Heart left ventricle (tissue), 16 donors: ENCODE data around the gene PXMP4. TPM values are rescaled to one million over a fixed set of nuclear protein-coding genes. Genes with fewer than 3 reads are reported as not detected.

Experiments used
- ATAC-seq, 4 donors: fragments of 200-7000 bp; cut with Tn5 transposase; one replicate each; pipeline ENCODE4 v1.9.1; 2020 to 2022; ENCODE audit warnings: moderate library complexity in 4 of 4, mild to moderate bottlenecking in 3 of 4, moderate number of reproducible peaks in 1 of 4
- DNase-seq, 5 donors: peaks; one replicate each; pipeline ENCODE4 v3.0.0-alpha.2; 2020
- H3K27ac ChIP-seq, 12 donors: fragments of 200-600 bp; sonication (generic) in 4 of 12; one replicate each; pipeline versions ENCODE4 v1.5.0 to v1.8.0; 2016 to 2022; ENCODE audit warnings: mild to moderate bottlenecking in 2 of 12
- H3K27me3 ChIP-seq, 9 donors: fragments of 200-600 bp; sonication (generic) in 2 of 9; one replicate each; pipeline versions ENCODE4 v1.5.1 to v1.8.0; 2016 to 2022; ENCODE audit warnings: mild to moderate bottlenecking in 3 of 9
- H3K36me3 ChIP-seq, 9 donors: fragments of 200-600 bp; sonication (generic) in 2 of 9; one replicate each; pipeline versions ENCODE4 v1.5.0 to v1.8.0; 2018 to 2022; ENCODE audit warnings: mild to moderate bottlenecking in 2 of 9
- H3K4me1 ChIP-seq, 12 donors: fragments of 200-600 bp; sonication (generic) in 4 of 12; one replicate each; pipeline versions ENCODE4 v1.5.0 to v1.8.0; 2016 to 2022; ENCODE audit warnings: mild to moderate bottlenecking in 3 of 12
- H3K4me3 ChIP-seq, 12 donors: fragments of 200-600 bp; sonication (generic) in 4 of 12; one replicate each; pipeline versions ENCODE4 v1.5.0 to v1.8.0; 2017 to 2022; ENCODE audit warnings: mild to moderate bottlenecking in 9 of 12, moderate library complexity in 4 of 12
- H3K9me3 ChIP-seq, 12 donors: fragments of 200-600 bp; sonication (generic) in 4 of 12; one replicate each; pipeline versions ENCODE4 v1.5.0 to v1.8.0; 2016 to 2022; ENCODE audit warnings: mild to moderate bottlenecking in 1 of 12
- POLR2A ChIP-seq, 2 donors: fragments of 450-650 bp; IDR thresholded peaks; one replicate each; pipeline ENCODE4 v1.6.1; 2017; ENCODE audit warnings: antibody characterized with exemption in 2 of 2, mild to moderate bottlenecking in 2 of 2, moderate library complexity in 2 of 2
- WGBS, 4 donors: extraction: QIAGEN DNeasy Blood & Tissue Kit in 2 of 4; methylation state at CpG; one replicate each; pipeline versions ENCODE4 v1.1.5 to v1.1.7; 2013 to 2018; 5-methylcytosine and 5-hydroxymethylcytosine counted together
- intact Hi-C, 10 donors: fragments of 100-400 bp; cut with DNase I; formaldehyde crosslinking; loops; one replicate each; pipeline versions ENCODE4 v1.11.1 to v1.14.2; 2022
- polyA plus RNA-seq, 2 donors: library from polyadenylated mRNA; stranded (reverse); fragments of 200-250 nt; gene quantifications; one replicate each; pipeline ENCODE4 v1.2.3, GENCODE V29; 2013
- total RNA-seq, 9 donors: library from RNA; depleted of rRNA in 2 of 9; stranded (reverse); fragments of >200 nt in 2 of 9; fragmentation: NEBNext Ultra II Directional in 3 of 9; extraction: Animal tissue kit (Norgen Biotek cat#: 25700) in 3 of 9; gene quantifications; one replicate each; pipeline versions ENCODE4 v1.1.0 to v1.2.4, GENCODE V29; 2016 to 2023
- TF ChIP-seq, protein P1 (sequence below), 12 donors: fragments of 200-600 bp; sonication (generic) in 4 of 12; IDR thresholded peaks; one replicate each; pipeline versions ENCODE4 v1.5.0 to v1.8.0; 2018 to 2022; ENCODE audit warnings: antibody characterized with exemption in 12 of 12, mild to moderate bottlenecking in 5 of 12
- donor health status: ischemic (EF 13 %, LVEDD 7.1; RV severe dilation, severe dysfunction).
- donor health status: healthy with polysubstance abuse.
- donor health status: DM: no; HTN: yes; CAD: no.
- donor health status: DM: no; HTN: no; CAD: no.
- donor health status: ischemic (EF 25% LVEDD 6.9; RV normal size, moderate dysfunction).
- donor health status: ischemic (EF 25% LVEDD 5.7; RV mildly dilated, moderate dysfunction).
- donor health status: healthy.
- donor health status: DM: yes; HTN: yes; CAD: no.
- donor health status: ischemic (EF 35%, LVEDD 5.7; RV mildly dilated, moderate dysfunction).
- donor health status: nonischemic (EF 11% LVEDD 7.7; RV severe dilation, severe dysfunction).
- donor health status: DM: yes; HTN: yes; CAD: no.
- donor health status: PGD.
- donor health status: ischemic (EF 29% LVEDD 5.4; RV normal size, mild dysfunction).
- donor health status: nonischemic (EF 23%, LVEDD 6.1; RV moderate dilation, normal function).

PXMP4 gene
- total and polyA plus RNA-seq, 11 donors, result 5.0 to 13.0 (median 10.2) TPM

GRCh38 chr20:33667676-33668465 lies 52.2 kb downstream of the PXMP4 start:
- no peaks in the 10 kb centered on the region for H3K27me3 ChIP-seq
- H3K36me3 ChIP-seq, result peaks cover 0 to 34% (median 8%) of the 10 kb centered on the region in 9 donors
- peak; percentile 81 to 91 (median 83) for DNase-seq
- intact Hi-C loops, result loop anchor here in 6 of 10 donors (2.0 to 5.0 kb wide), 5 partner anchors 64 to 266 kb away; partner anchors contain the start of genes CDK5RAP1 (in 1 of the 6) and ZNF341 (in 1 of the 6)
- peak overlapping the region in 11 of 12 donors; percentile 76 to 94 (median 85) for H3K27ac ChIP-seq
- H3K4me1 ChIP-seq, result peaks cover 3 to 63% (median 41%) of the 10 kb centered on the region in 12 donors
- H3K9me3 ChIP-seq, result no peaks in the 10 kb centered on the region
- peak overlapping the region; percentile 19 to 74 (median 62) for H3K4me3 ChIP-seq
- 9 to 19% (median 13%) methylated on average over 23 to 47 of the region's 47 CpGs for WGBS, 4 donors
- TF ChIP-seq, protein P1, sequence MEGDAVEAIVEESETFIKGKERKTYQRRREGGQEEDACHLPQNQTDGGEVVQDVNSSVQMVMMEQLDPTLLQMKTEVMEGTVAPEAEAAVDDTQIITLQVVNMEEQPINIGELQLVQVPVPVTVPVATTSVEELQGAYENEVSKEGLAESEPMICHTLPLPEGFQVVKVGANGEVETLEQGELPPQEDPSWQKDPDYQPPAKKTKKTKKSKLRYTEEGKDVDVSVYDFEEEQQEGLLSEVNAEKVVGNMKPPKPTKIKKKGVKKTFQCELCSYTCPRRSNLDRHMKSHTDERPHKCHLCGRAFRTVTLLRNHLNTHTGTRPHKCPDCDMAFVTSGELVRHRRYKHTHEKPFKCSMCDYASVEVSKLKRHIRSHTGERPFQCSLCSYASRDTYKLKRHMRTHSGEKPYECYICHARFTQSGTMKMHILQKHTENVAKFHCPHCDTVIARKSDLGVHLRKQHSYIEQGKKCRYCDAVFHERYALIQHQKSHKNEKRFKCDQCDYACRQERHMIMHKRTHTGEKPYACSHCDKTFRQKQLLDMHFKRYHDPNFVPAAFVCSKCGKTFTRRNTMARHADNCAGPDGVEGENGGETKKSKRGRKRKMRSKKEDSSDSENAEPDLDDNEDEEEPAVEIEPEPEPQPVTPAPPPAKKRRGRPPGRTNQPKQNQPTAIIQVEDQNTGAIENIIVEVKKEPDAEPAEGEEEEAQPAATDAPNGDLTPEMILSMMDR (IDR thresholded peaks at IDR 0.05), result peak; percentile 83 to 95 (median 90)
- no peak for TF ChIP-seq POLR2A (IDR thresholded peaks at IDR 0.05)
- peak; percentile 13 to 58 (median 54) for ATAC-seq

DNA sequence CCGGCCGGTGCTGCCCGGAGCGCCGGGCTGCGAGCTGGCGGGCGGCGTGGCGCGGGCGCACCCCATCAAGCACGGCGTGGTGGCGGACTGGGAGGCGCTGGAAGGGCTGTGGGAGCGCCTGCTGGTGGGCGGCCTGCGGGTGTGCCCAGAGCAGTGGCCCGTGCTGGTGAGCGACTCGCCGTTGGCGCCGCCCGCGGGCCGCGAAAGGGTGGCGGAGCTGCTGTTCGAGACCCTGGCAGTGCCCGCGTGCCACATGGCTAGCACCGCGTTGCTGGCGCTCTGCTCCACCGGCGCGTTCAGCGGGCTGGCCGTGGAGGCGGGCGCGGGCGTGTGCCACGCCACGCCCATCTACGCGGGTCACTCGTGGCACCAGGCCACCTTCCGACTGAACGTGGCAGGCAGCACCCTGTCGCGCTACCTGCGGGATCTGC lies 52.9 kb downstream of the PXMP4 start:
- WGBS, 4 donors, result 3 to 13% (median 10%) methylated on average over 6 to 55 of the region's 55 CpGs
- TF ChIP-seq, protein P1 (IDR thresholded peaks at IDR 0.05), result no peak
- TF ChIP-seq POLR2A (IDR thresholded peaks at IDR 0.05), result no peak
- H3K27ac ChIP-seq, result peak overlapping the region; percentile 25 to 94 (median 84)
- H3K36me3 ChIP-seq, result peaks cover 0 to 34% (median 8%) of the 10 kb centered on the region in 9 donors
- DNase-seq (peak in 4 of 5 donors; percentile 46 to 83 (median 62)), ATAC-seq (peak in 2 of 4 donors; percentile 17 to 18)
- peaks cover 3 to 63% (median 37%) of the 10 kb centered on the region in 12 donors for H3K4me1 ChIP-seq
- H3K27me3 ChIP-seq, result no peaks in the 10 kb centered on the region
- peak overlapping the region; percentile 19 to 74 (median 62) for H3K4me3 ChIP-seq
- H3K9me3 ChIP-seq, result no peaks in the 10 kb centered on the region
- intact Hi-C loops, result loop anchor here in 5 of 10 donors (5.0 kb wide), 4 partner anchors 65 to 265 kb away; partner anchors contain the start of genes CDK5RAP1 (in 1 of the 5) and ZNF341 (in 1 of the 5)

DNA sequence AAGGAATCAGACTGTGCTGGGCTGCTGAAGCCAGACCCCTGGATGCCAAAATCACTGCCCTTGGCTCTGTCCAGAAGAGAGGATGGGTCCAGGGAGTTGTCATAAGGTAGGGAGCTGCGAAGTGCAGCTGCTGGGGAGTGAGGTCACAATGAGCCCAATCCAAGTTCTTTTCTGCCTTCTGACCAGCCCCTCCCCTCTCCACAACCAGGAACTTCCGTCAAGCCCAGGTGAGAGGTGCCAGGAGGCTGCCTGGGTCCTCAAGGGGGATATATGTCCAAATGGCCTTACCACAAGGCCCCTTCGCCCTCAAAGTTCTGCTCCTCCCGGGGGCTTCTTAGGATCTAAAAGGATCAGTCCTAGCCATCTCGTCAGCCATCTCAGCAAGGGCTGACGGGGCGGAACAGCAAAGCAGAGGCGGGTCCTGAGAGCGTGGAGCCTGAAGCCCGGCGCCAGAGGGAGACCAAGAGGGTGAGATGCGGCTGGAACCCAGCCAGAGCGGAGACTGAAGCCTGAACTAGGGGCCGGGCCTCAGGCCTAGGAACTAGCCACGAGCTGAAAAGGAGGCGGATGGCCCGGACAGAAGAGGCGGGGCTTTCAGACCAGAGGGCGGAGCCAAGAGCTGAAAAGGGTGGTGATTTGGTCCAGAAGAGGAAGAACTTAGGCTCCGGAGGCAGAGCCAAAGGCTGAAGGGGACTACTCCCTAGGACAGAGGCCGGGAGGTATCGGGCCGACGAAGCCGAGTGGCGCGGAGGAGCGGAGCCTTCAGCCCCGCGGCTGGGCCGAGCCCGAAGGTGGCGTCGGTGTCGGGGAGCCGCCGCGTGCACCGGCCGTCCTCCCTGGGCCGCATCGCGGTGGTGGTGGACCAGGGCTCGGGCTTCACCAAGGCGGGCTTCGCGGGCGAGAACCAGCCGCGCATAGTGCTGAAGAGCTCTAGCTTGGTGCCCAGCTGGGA lies 53.5 kb downstream of the PXMP4 start, which contains the start of gene ACTL10:
ACTL10 (plus strand) TSS at position 651 of the 952 bp plus-strand sequence. CDS start 555 bp downstream, outside the sequence.
- Histone ChIP-seq H3K27ac (peak within 1 kb of the TSS; percentile 25 to 94 (median 84)), H3K36me3 (peaks cover 0 to 27% (median 8%) of the 10 kb centered on the region in 9 donors), H3K9me3 (no peaks in the 10 kb centered on the region), H3K4me1 (peaks cover 3 to 62% (median 36%) of the 10 kb centered on the region in 12 donors), H3K4me3 (peak within 1 kb of the TSS; percentile 19 to 74 (median 62)), H3K27me3 (no peaks in the 10 kb centered on the region)
- DNase-seq (peak; percentile 97 to 99 (median 97)), ATAC-seq (peak; percentile 76 to 86 (median 82))
- intact Hi-C loops, result loop anchor here in 5 of 10 donors (5.0 kb wide), 4 partner anchors 66 to 264 kb away; partner anchors contain the start of genes CDK5RAP1 (in 1 of the 5) and ZNF341 (in 1 of the 5)
- TF ChIP-seq POLR2A (IDR thresholded peaks at IDR 0.05), result peak in 1 of 2 donors; percentile 97
- TF ChIP-seq, protein P1 (IDR thresholded peaks at IDR 0.05), result peak in 8 of 12 donors; percentile 9 to 66 (median 32)
- 2 to 14% (median 5%) methylated on average over 29 to 50 of the region's 50 CpGs for WGBS, 4 donors
